GM19438 (cell line): ENCODE measurements around the gene SLC5A1.
"Not testable (repeated sequence)": the region's sequence is repeated elsewhere in the genome, so short reads cannot be mapped to it uniquely, and the experiment has no call there.

Experiments
- ATAC-seq: cut with Tn5 transposase; IDR thresholded peaks from one replicate; pipeline ENCODE4 v1.9.1; 2021; ENCODE audit warnings: low read depth; ENCODE audit not compliant: unreplicated experiment

The SLC5A1 gene

GRCh38 chr22:32083814-32084213 lies 40.8 kb downstream of the SLC5A1 start:
- no peak for ATAC-seq

DNA sequence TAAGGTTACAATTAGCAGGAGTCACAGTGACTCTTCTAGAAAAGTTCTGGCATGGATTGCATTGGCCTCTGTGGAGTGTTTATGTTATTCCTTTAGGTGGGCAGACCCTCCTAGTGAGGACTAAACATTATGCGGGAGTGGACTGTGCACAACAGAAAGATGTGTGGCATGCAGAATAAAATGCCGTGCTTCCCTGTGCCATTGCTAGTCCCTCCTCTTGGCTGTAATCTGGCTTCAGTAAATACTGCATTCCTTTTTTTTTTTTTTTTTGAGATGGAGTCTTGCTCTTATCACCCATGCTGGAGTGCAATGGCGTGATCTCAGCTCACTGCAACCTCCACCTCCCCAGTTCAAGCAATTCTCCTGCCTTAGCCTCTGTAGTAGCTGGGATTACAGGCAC lies 45.0 kb downstream of the SLC5A1 start:
- no peak for ATAC-seq

- ATAC-seq = no peak
These were observed 54.0 kb downstream of the SLC5A1 start for GRCh38 chr22:32097018-32097417.

DNA sequence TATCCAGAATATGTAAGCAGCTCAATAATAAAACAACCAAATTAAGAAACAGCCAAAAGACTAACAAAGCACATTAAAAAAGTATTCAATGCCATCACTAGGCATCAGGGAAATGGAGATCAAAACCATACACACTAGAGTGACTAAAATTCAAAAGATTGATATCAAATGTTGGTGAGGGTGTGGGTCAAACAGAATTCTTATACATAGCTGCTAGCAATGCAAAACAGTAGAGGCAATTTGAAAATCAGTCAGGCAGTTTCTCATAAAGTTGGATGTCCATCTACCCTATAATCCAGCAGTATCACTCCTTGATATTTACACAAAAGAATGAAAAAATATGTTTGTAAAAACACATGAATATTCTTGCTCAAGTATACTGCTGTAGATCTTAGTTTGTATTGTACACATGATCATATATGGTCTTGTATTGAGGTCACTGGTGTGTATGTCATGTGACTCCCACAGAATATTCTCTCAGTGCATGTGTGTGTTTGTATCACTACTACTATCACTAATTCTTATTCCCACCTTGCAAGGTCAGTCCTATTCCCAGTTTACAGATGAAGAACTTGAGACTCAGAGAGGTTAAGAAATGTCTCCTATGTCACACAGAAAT lies 54.9 kb downstream of the SLC5A1 start:
- no peak for ATAC-seq

- ATAC-seq = no peak
These were observed 57.6 kb downstream of the SLC5A1 start for GRCh38 chr22:32100711-32101110.

- no peak for ATAC-seq
These were observed 60.7 kb downstream of the SLC5A1 start for GRCh38 chr22:32103658-32104315.

- ATAC-seq = no peak
These were observed 63.9 kb downstream of the SLC5A1 start for GRCh38 chr22:32106930-32107329.

DNA sequence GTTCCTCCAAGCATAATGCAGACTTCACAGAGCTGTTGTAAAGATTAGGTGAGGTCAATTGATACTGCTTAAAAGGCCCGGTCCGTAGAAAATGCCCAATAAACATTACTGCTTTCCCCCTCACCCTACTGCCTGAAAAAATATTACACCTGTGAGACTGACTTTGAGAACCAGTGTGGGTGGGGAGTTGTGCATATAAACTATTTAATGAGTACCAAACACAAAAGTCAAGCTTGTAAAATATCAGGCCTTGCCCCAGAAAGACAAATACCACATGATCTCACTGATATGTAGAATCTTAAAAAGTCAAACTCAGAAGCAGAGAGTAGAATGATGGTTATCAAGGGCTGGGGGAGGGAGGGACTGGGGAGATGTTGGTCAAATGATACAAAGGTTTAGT lies 69.3 kb downstream of the SLC5A1 start:
- no peak for ATAC-seq

- ATAC-seq = no peak
These were observed 76.6 kb downstream of the SLC5A1 start for GRCh38 chr22:32119568-32120235.

DNA sequence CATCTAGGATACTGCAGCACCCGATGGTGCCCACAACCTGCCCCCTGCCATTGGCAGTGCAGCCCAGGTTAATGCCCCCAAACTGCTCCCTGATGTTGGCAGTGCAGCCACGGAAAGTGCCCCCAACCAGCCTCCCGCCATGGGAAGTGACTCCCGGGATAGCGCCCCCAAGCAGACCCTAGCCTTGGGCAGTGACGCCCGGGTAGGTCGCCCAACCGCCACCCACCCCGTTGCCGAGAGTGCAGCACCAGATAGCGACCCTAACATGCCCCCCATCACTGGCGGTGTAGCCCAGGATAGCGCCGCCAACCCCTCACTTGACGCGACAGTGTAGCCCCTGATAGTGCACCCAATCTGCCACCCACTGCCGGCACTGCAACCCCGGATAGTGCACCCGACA lies 77.5 kb downstream of the SLC5A1 start:
- no peak for ATAC-seq

- no peak for ATAC-seq
These were observed 79.8 kb downstream of the SLC5A1 start for GRCh38 chr22:32122899-32123298.

DNA sequence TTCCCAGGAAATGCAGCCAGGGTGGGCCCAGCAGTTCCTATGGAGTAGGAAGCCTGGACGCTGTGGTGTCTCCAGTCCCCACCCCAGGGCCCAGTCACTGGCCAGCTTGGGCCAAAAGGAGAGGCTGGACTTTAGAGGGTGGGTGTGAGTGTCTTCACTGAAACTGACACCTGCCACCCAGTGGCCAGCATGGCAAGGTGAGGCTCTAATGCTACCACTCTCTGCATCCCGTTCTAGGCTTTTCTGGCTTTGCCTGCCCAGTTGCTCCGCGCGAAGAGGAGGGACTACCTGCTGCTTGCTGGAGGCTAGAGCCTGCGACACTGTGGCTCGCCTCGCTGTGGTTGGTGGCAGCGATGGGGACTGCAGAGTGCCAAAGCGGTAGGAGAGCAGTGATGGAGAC lies 80.6 kb downstream of the SLC5A1 start:
- ATAC-seq = no peak

DNA sequence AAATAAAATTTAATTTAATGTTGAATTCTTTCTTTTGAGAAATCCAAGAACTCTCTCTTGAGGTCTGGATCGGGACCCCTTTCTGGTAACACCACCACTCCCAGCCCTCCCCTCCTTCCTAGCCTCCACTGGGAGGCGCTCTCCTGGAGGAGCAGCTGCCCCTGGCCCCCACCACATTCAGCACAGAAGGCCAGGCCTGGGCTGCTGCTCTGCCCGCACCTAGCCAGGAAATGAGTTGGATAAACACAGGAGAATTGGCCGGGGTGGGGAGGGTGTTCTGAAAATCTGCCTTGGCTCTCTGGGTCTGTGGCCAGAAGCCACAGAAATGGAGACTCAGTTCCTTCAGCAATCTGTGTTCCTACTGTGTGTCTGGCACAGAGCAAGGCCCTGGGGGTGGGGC lies 84.8 kb downstream of the SLC5A1 start:
- ATAC-seq = no peak

DNA sequence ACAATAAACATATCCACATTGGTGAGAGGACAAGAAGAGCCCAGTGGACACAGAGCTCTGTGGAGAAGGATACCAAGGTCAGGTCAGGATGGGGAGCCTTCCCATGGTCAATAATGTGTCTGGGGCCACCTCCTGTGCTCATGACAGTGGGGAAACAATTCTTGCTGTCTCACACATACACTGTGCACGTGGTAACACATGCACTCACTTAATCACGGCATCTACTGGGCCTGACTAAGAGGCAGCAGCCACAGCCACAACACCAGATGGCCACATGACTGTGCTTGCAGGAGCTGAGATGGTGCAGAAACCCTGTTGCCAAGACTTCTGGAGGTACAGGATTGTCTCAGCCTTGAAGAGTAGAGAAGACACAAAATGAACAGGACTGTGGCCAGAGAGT lies 87.4 kb downstream of the SLC5A1 start:
- no peak for ATAC-seq

DNA sequence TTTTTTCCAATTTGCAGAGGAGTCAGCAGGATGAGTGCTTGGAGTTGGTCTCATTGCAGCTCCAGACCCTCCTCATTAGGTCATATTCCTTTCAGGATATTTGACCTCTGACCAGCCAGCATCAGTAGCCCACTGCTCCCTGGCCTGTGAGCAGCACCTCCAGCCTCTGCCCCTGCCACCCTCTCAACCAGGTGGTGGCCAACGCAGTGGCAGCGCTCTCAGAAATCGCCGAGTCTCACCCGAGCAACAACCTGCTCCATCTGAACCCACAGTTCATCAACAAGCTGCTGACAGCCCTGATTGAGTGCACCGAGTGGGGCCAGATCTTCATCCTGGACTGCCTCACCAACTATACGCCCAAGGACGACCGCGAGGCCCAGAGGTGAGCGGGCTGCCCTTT lies 89.1 kb downstream of the SLC5A1 start:
- no peak for ATAC-seq

GRCh38 chr22:32132783-32133182 lies 89.7 kb downstream of the SLC5A1 start:
- ATAC-seq = no peak

DNA sequence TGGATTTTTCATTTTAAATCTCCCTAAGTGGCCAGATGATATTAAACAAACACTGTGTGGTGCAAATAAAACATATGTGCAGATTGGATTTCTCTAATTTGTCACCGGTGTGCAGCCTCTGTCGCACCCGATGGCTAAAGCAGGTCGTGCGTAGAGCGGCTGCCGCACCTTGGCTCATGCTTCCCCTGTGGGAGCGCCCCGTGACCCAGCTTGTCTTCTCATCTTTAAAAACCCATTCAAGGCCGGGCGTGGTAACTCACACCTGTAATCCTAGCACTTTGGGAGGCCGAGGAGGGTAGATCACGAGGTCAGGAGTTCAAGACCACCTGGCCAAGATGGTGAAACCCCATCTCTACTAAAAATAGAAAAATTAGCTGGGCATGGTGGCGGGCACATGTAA lies 91.7 kb downstream of the SLC5A1 start:
- not testable (repeated sequence) for ATAC-seq

GRCh38 chr22:32135958-32136357 lies 92.9 kb downstream of the SLC5A1 start:
- ATAC-seq = not testable (repeated sequence)

DNA sequence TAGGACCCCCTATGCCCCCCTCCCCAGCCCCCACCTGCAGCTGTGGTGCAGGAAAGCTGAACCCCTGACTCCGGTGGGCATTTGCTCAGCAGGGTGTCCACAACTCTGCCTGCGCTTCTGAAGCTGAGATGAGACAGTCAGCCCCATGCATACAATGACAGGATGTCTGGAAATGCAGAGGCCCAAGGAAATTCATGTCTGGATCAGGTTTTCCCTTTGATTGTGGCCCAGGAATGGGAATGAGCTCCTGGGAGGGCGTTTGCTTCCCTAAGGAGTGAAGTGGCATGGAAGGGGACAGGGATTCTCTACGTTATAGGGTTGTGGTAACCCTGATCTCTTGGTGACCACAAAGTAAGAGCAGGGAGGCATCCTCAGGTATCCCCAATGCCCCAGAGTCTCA lies 93.8 kb downstream of the SLC5A1 start:
- not testable (repeated sequence) for ATAC-seq

- ATAC-seq = not testable (repeated sequence)
These were observed 94.8 kb downstream of the SLC5A1 start for GRCh38 chr22:32137731-32138324.

- not testable (repeated sequence) for ATAC-seq
These were observed 95.5 kb downstream of the SLC5A1 start for GRCh38 chr22:32138576-32138975.

DNA sequence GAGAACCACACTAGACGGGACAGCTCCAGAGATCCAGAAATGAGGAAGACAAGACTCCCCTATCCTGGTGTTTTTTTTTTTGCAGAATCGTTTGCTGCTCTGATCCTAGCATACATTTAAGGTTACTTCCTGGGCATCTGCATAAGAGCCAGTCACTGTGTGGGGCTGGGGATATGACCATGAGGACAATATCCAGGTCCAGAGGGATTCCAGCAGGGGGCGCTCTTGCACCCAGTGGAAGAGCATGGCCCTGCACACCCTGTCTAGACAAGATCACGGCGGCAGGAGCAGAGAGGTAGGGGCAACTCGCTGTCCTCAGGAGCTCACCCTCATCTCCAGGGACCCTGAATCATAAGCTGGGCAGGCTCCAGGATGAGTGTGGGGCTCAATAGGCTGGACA lies 97.6 kb downstream of the SLC5A1 start:
- ATAC-seq = not testable (repeated sequence)
